Activated CD4-positive, alpha-beta T cell treated with anti-CD3 and anti-CD28 coated beads, Interleukin-2, amount 10 ng/mL, durations not matched to agents 7 days and 5 days (primary cell): ENCODE measurements around the gene PPP1R12C. TPM values are rescaled to one million over a fixed set of nuclear protein-coding genes. Genes with fewer than 3 reads are reported as not detected.

Experiments
- CTCF ChIA-PET: fragments of 350-600 bp; sonication (Branson Sonifier 250); formaldehyde crosslinking; loops from one replicate; lab custom pipeline; 2021; ENCODE audit warnings: antibody characterized with exemption; lab: Charles Lee
- POLR2A ChIA-PET: fragments of 350-600 bp; sonication (Branson Sonifier 250); formaldehyde crosslinking; loops from one replicate; lab custom pipeline; 2021; ENCODE audit warnings: antibody characterized with exemption; lab: Charles Lee
- DNase-seq: peaks from one replicate; pipeline ENCODE4 v3.0.0-alpha.2; 2020
- H3K27ac Mint-ChIP-seq: one replicate; pipeline ENCODE4 v1.8.0; 2021; ENCODE audit warnings: mild to moderate bottlenecking, moderate library complexity, mixed read lengths
- H3K27me3 Mint-ChIP-seq: one replicate; pipeline ENCODE4 v1.8.0; 2021; ENCODE audit warnings: mixed read lengths
- H3K36me3 Mint-ChIP-seq: one replicate; pipeline ENCODE4 v1.8.0; 2021; ENCODE audit warnings: low read depth, mixed read lengths
- H3K4me1 Mint-ChIP-seq: one replicate; pipeline ENCODE4 v1.8.0; 2021; ENCODE audit warnings: mixed read lengths
- H3K4me3 Mint-ChIP-seq: one replicate; pipeline ENCODE4 v1.8.0; 2021; ENCODE audit warnings: mild to moderate bottlenecking, moderate library complexity, mixed read lengths
- H3K9me3 Mint-ChIP-seq: one replicate; pipeline ENCODE4 v1.8.0; 2021; ENCODE audit warnings: mixed read lengths
- total RNA-seq, 2 experiments: library from RNA; stranded (reverse); gene quantifications; one replicate each; pipeline ENCODE4 v1.2.3, GENCODE V29; 2021

PPP1R12C gene
- total RNA-seq, 2 experiments from 2014 or later = 135 to 152 TPM

DNA sequence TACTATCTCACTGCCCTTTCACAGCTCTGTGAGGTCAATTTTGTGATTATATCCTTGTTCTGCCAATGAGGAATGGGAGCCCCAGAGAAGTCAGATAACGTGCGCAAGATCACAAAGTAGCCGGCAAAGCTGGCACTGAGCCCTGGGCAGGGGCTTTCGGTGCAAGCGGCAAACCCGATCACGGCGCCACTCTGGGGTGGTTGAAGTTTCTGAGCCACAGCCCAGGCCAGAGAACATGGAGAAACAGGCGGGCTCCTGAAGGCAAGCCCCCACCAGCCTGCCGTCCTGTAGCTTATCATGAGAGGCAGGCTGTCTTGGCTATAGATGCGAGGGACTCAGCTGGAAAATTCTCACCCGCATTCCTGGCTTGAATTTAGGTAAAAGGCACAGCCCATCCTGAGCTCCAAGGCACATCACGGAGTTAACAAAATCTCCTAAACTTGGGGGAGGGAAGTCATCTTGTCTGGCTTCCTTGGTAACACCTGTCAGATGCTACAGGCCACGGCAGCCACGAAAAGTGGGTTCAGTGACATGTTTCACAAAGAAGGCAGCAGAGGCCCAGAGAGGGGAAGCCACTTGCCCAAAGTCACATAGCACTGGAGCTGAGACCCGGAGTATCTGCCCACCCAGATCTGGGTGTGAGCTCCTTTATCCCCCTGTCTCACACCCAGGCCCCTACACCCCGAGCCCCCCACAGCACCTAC lies 19.1 kb upstream of the PPP1R12C start:
- Mint-ChIP-seq H3K4me3 (no peak overlapping the region), H3K27ac (no peak overlapping the region), H3K36me3 (no peaks in the 10 kb centered on the region), H3K27me3 (peaks cover 15% of the 10 kb centered on the region), H3K4me1 (peaks cover 2% of the 10 kb centered on the region), H3K9me3 (no peaks in the 10 kb centered on the region)
- ChIA-PET POLR2A (interaction anchor here (0.6 kb wide), 1 partner anchor 256 kb away, joined by 3 read pairs; no protein-coding TSS in a partner anchor), CTCF (interaction anchor here (1.1 to 1.2 kb wide), 2 partner anchors 47 to 255 kb away, joined by 3 to 5 read pairs; no protein-coding TSS in a partner anchor)
- DNase-seq = no peak

DNA sequence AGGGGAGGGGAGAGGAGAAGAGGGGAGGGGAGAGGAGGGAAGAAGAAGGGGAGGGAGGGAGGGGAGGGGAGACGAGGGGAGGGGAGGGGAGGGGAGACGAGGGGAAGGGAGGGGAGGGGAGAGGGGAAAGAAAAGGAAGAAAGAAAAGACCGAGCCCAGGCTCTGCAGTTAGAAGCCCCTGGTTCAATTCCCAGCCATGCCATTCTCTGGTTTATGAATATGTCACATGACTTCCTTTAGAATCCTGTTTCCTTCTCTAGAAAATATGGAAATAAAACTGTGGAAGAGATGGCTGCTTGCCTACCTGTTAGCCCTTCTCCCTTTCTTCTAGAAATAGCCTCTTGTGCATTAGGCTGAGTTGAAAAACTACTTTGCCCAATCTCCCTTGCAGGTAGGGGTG lies 17.3 kb upstream of the PPP1R12C start:
- no peak overlapping the region for H3K27ac Mint-ChIP-seq
- POLR2A ChIA-PET = no interaction called here
- DNase-seq = no peak
- CTCF ChIA-PET = no interaction called here
- no peaks in the 10 kb centered on the region for H3K9me3 Mint-ChIP-seq
- H3K27me3 Mint-ChIP-seq = peaks cover 18% of the 10 kb centered on the region
- no peak overlapping the region for H3K4me3 Mint-ChIP-seq
- no peaks in the 10 kb centered on the region for H3K4me1 Mint-ChIP-seq
- H3K36me3 Mint-ChIP-seq = no peaks in the 10 kb centered on the region

DNA sequence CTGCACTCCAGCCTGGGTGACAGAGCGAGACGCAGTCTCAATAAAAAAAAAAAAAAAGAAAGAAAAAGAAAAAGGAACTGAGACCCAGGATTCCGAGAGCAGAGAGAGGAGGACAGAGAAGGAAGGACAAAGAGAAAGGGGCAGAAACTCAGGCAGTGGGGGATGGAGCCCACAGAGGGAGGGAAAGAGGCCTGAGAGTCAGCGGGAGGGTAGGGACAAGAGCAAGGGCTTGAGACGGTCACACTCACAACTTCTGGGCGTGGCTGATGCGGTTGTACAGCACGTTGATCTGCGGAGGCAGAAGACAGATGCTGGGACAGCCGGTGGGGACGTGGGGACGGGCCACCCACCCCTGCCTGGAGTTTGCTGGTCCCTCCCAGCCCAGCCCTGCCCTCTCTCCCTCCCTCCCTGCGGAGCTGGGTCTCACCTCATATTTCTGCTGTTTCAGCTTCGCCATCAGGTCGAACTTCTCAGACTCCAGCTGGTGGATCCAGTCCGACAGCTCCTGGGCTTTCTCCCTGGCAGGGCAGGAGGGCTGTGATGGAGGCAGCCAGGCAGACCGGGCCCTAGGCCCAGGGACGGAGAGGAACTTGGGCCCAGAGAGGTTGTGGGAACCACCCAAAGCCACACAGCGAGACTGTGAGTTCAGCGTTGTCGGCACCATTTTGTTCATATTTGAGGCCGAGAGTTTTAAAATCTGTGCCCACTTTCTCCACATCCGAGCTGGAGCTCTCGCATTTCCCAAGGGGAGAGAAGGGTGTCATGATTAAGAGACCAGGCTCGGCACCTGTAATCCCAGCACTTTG lies 16.4 kb upstream of the PPP1R12C start:
- no peak for DNase-seq
- peaks cover 19% of the 10 kb centered on the region for H3K27me3 Mint-ChIP-seq
- ChIA-PET CTCF (no interaction called here), POLR2A (no interaction called here)
- no peak overlapping the region for H3K27ac Mint-ChIP-seq
- no peaks in the 10 kb centered on the region for H3K36me3 Mint-ChIP-seq
- H3K4me1 Mint-ChIP-seq = no peaks in the 10 kb centered on the region
- no peak overlapping the region for H3K4me3 Mint-ChIP-seq
- no peaks in the 10 kb centered on the region for H3K9me3 Mint-ChIP-seq

DNA sequence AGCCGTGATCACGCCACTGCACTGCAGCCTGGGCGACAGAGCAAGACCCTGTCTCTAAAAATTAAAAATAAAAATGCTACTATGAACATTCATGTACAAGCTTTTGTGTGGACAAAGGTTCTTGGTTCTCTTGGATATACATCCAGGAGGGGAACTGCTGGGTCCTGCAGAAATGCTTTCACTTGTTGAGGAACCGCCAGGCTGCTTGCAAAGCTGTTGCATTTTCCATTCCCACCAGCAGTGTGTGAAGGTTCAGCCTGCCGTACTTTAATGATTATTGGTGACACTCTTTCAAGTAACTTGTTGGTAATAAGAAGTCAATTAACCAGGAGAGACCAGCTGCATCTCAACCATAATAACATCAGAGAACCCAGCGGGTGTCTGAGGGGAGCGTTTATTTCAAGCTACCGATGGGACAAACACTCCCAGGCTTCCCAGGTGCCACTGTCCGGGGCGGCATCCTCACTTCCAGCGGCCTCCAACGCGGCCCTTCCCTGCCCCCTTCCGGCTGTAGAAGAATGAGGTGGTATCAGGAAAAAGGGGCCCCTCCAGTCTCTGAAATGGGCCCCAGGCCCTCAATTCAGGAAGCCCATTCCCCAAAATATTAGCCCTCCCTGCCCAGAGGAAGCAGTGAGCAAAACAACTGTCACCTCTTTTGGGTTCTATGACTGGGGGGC lies 15.2 kb upstream of the PPP1R12C start:
- peaks cover 19% of the 10 kb centered on the region for H3K27me3 Mint-ChIP-seq
- ChIA-PET CTCF (interaction anchor here (1.1 to 1.2 kb wide), 2 partner anchors 25 to 251 kb away, joined by 3 to 4 read pairs; partner anchors contain the start of gene TNNI3), POLR2A (no interaction called here)
- H3K36me3 Mint-ChIP-seq = no peaks in the 10 kb centered on the region
- H3K27ac Mint-ChIP-seq = no peak overlapping the region
- H3K4me1 Mint-ChIP-seq = no peaks in the 10 kb centered on the region
- no peaks in the 10 kb centered on the region for H3K9me3 Mint-ChIP-seq
- no peak for DNase-seq
- H3K4me3 Mint-ChIP-seq = no peak overlapping the region

DNA sequence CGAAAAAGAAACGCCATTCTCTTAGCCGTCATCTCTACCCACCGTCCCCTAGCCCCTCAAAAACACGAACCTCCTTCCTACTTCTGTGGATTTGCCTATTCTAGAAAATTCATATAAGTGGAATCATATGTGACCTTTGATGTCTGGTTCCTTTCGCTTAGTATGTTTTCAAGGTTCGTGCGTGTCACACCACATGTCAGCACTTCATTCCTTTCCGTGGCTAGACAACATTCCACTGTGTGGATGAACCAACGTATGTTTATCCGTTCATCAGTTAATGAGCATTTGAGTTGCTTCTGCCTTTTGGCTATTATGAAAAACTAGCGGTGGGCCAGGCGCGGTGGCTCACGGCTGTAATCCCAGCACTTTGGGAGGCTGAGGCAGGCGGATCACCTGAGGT lies 14.0 kb upstream of the PPP1R12C start:
- Mint-ChIP-seq H3K27me3 (peaks cover 21% of the 10 kb centered on the region), H3K36me3 (no peaks in the 10 kb centered on the region), H3K4me3 (no peak overlapping the region), H3K9me3 (no peaks in the 10 kb centered on the region), H3K27ac (no peak overlapping the region), H3K4me1 (no peaks in the 10 kb centered on the region)
- DNase-seq = no peak
- ChIA-PET CTCF (no interaction called here), POLR2A (no interaction called here)

DNA sequence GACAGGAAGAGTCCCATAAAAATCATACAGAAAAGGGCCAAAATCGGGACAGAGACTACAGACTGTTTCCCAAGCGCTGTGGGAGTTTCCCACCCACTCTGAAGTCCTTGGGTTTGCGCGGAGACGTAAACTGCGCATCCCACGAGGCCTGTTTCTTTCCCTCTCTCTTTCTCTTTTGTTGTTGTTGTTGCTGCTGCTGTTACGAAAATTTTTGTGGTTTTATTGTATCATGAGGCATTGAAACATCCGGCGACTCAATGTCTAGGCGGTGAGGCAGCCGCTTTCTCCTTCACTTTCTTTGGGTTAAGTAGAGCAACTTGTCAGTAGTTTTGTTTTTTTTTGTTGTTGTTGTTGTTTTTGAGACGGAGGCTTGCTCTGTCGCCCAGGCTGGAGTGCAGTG lies 1.6 kb upstream of the PPP1R12C start:
- H3K4me1 Mint-ChIP-seq = peaks cover 38% of the 10 kb centered on the region
- peak overlapping the region; percentile 100 for H3K4me3 Mint-ChIP-seq
- peaks cover 11% of the 10 kb centered on the region for H3K36me3 Mint-ChIP-seq
- H3K27ac Mint-ChIP-seq = peak overlapping the region; percentile 97
- POLR2A ChIA-PET = no interaction called here
- H3K27me3 Mint-ChIP-seq = peaks cover 17% of the 10 kb centered on the region
- peak; percentile 49 for DNase-seq
- CTCF ChIA-PET = no interaction called here
- no peaks in the 10 kb centered on the region for H3K9me3 Mint-ChIP-seq

DNA sequence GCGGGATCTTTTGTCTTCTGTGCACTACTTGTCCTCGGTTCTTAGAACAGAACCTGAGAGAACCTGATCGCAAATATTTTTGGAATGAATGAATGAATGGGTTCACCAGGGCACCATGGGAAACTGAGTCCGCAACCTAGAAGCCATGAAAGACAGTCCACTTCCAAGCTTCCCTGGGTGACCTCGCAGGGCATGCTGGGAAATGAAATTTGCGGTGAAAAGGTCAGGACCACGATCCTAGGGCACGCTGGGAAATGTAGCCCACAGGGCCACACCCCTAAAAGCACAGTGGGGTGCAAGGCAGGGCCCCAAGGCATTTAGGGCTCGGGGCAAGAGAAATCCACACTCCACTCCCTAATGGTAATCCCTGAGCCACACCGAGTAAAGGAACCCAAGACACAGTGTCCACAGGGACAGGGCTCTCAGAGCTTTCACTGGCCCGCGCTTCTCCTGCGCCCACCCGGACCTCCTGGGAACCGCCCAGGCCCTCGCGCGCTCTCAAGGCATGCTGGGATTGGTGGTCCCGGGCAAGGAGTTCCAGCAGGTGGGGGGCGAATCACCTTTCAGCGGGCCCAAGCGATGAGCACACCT lies 1.1 kb upstream of the PPP1R12C start:
- Mint-ChIP-seq H3K4me1 (peaks cover 38% of the 10 kb centered on the region), H3K27ac (peak overlapping the region; percentile 97), H3K36me3 (peaks cover 11% of the 10 kb centered on the region), H3K9me3 (no peaks in the 10 kb centered on the region), H3K4me3 (peak overlapping the region; percentile 100), H3K27me3 (peaks cover 11% of the 10 kb centered on the region)
- ChIA-PET POLR2A (interaction anchor here (0.6 kb wide), 1 partner anchor 53 kb away, joined by 7 read pairs; no protein-coding TSS in a partner anchor), CTCF (interaction anchor here (1.1 to 1.2 kb wide), 2 partner anchors 31 to 385 kb away, joined by 3 read pairs; no protein-coding TSS in a partner anchor)
- DNase-seq = peak; percentile 30

DNA sequence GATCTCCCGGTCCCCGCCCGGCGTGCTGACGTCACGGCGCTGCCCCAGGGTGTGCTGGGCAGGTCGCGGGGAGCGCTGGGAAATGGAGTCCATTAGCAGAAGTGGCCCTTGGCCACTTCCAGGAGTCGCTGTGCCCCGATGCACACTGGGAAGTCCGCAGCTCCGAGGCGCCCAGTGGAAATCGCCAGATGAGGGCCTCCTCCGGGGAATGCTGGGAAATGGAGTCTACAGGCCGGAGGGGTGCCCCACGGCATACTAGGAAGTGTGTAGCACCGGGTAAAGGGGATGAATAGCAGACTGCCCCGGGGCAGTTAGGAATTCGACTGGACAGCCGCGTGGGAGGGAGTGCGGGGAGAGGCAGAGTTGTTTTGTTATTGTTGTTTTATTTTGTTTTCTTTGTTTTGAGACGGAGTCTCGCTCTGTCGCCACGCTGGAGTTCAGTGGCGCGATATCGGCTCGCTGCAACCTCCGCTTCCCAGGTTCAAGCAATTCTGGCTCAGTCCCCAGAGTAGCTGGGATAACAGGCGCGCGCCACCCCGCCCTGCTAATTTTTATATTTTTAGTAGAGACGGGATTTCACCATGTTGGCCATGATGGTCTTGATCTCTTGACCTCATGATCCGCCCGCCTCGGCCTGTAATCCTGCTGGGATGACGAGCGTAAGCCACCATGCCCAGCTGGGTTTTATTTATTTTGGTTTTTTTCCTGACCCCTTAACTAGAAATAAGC lies 390 bp upstream of the PPP1R12C start:
- no peaks in the 10 kb centered on the region for H3K9me3 Mint-ChIP-seq
- H3K27me3 Mint-ChIP-seq = peaks cover 8% of the 10 kb centered on the region
- H3K4me3 Mint-ChIP-seq = peak overlapping the region; percentile 100
- ChIA-PET CTCF (interaction anchor here (1.1 to 1.2 kb wide), 2 partner anchors 30 to 386 kb away, joined by 3 read pairs; no protein-coding TSS in a partner anchor), POLR2A (interaction anchor here (0.6 to 1.0 kb wide), 3 partner anchors 32 to 135 kb away, joined by 3 to 7 read pairs (median 5); no protein-coding TSS in a partner anchor)
- H3K27ac Mint-ChIP-seq = peak overlapping the region; percentile 97
- H3K36me3 Mint-ChIP-seq = peaks cover 11% of the 10 kb centered on the region
- H3K4me1 Mint-ChIP-seq = peaks cover 38% of the 10 kb centered on the region
- DNase-seq = peak; percentile 98

DNA sequence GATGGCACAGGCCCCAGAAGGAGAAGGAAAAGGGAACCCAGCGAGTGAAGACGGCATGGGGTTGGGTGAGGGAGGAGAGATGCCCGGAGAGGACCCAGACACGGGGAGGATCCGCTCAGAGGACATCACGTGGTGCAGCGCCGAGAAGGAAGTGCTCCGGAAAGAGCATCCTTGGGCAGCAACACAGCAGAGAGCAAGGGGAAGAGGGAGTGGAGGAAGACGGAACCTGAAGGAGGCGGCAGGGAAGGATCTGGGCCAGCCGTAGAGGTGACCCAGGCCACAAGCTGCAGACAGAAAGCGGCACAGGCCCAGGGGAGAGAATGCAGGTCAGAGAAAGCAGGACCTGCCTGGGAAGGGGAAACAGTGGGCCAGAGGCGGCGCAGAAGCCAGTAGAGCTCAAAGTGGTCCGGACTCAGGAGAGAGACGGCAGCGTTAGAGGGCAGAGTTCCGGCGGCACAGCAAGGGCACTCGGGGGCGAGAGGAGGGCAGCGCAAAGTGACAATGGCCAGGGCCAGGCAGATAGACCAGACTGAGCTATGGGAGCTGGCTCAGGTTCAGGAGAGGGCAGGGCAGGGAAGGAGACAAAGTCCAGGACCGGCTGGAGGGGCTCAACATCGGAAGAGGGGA lies 1.1 kb downstream of the PPP1R12C start:
- Mint-ChIP-seq H3K27ac (peak overlapping the region; percentile 96), H3K36me3 (peaks cover 11% of the 10 kb centered on the region), H3K27me3 (peaks cover 5% of the 10 kb centered on the region), H3K9me3 (no peaks in the 10 kb centered on the region), H3K4me1 (peaks cover 38% of the 10 kb centered on the region), H3K4me3 (peak overlapping the region; percentile 97)
- peak; percentile 61 for DNase-seq
- POLR2A ChIA-PET = no interaction called here
- CTCF ChIA-PET = interaction anchor here (0.9 to 1.1 kb wide), 3 partner anchors 10 to 39 kb away, joined by 3 to 4 read pairs (median 3); no protein-coding TSS in a partner anchor

DNA sequence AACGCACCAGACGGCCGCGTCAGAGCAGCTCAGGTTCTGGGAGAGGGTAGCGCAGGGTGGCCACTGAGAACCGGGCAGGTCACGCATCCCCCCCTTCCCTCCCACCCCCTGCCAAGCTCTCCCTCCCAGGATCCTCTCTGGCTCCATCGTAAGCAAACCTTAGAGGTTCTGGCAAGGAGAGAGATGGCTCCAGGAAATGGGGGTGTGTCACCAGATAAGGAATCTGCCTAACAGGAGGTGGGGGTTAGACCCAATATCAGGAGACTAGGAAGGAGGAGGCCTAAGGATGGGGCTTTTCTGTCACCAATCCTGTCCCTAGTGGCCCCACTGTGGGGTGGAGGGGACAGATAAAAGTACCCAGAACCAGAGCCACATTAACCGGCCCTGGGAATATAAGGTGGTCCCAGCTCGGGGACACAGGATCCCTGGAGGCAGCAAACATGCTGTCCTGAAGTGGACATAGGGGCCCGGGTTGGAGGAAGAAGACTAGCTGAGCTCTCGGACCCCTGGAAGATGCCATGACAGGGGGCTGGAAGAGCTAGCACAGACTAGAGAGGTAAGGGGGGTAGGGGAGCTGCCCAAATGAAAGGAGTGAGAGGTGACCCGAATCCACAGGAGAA lies 1.9 kb downstream of the PPP1R12C start:
- H3K27ac Mint-ChIP-seq = peak overlapping the region; percentile 96
- no peaks in the 10 kb centered on the region for H3K9me3 Mint-ChIP-seq
- H3K4me3 Mint-ChIP-seq = peak overlapping the region; percentile 97
- POLR2A ChIA-PET = no interaction called here
- H3K36me3 Mint-ChIP-seq = peaks cover 13% of the 10 kb centered on the region
- CTCF ChIA-PET = interaction anchor here (0.9 to 1.0 kb wide), 2 partner anchors 30 to 40 kb away, joined by 3 read pairs; no protein-coding TSS in a partner anchor
- peaks cover 40% of the 10 kb centered on the region for H3K4me1 Mint-ChIP-seq
- DNase-seq = no peak
- H3K27me3 Mint-ChIP-seq = peaks cover 5% of the 10 kb centered on the region

DNA sequence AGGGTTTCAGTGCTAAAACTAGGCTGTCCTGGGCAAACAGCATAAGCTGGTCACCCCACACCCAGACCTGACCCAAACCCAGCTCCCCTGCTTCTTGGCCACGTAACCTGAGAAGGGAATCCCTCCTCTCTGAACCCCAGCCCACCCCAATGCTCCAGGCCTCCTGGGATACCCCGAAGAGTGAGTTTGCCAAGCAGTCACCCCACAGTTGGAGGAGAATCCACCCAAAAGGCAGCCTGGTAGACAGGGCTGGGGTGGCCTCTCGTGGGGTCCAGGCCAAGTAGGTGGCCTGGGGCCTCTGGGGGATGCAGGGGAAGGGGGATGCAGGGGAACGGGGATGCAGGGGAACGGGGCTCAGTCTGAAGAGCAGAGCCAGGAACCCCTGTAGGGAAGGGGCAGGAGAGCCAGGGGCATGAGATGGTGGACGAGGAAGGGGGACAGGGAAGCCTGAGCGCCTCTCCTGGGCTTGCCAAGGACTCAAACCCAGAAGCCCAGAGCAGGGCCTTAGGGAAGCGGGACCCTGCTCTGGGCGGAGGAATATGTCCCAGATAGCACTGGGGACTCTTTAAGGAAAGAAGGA lies 2.8 kb downstream of the PPP1R12C start:
- peaks cover under 1% of the 10 kb centered on the region for H3K27me3 Mint-ChIP-seq
- peak overlapping the region; percentile 80 for H3K27ac Mint-ChIP-seq
- ChIA-PET POLR2A (no interaction called here), CTCF (no interaction called here)
- peaks cover 35% of the 10 kb centered on the region for H3K4me1 Mint-ChIP-seq
- peaks cover 16% of the 10 kb centered on the region for H3K36me3 Mint-ChIP-seq
- H3K9me3 Mint-ChIP-seq = no peaks in the 10 kb centered on the region
- DNase-seq = no peak
- peak overlapping the region; percentile 97 for H3K4me3 Mint-ChIP-seq
